ENCODE results near the gene TENM4. TPM values are rescaled to one million over a fixed set of nuclear protein-coding genes. Genes with fewer than 3 reads are reported as not detected.
"Not testable (repeated sequence)": the region's sequence is repeated elsewhere in the genome, so short reads cannot be mapped to it uniquely, and the experiment has no call there.

The TENM4 gene
- total RNA-seq, 1 donor from 2014 or later, result 7.3 TPM

DNA sequence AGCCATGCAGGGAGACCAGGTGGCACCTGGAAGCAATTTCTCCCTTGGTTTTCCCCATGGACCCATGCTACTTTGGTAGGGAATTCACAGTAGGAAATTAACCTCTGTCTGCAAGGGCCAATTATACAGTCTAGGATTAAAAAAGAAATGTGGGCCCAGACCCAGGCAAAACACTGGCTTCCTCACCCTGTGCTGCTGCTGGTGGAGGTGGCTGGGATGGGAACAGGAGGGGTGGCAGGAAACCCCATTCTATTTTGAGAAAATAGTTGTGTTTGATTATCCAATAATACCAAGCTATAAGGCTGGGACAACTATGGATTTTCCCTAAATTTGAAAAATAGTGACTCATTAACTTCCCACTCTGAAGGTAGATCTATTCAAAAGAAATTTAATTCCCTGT, 449.1 kb downstream of the TENM4 start:
- DNase-seq (ENCODE audit: extremely low read depth, low read depth, low spot score), result no peak

GRCh38 chr11:78990261-78990660, 450.6 kb downstream of the TENM4 start:
- DNase-seq (ENCODE audit: extremely low read depth, low read depth, low spot score), result no peak

DNA sequence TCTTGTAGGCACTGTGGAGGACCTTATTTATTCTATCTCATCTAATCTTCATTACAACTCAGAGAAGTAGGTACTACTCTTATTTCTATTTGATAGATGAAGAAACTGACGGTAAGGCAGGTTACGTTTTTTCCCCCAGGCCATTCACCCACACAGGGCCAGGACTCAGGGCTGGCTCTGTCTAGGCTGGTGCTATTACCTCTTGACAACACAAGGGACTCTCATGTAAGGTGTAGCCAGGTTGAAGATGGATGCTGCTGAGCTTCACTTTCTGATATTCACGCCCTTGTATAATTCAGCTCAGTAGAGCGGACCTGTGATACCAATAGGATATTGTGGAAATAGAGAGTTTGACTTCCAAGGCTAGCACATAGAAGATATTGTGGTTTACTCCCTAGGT, 453.1 kb downstream of the TENM4 start:
- DNase-seq (ENCODE audit: extremely low read depth, low read depth, low spot score), result no peak

- DNase-seq (ENCODE audit: extremely low read depth, low read depth, low spot score), result no peak
Observed at GRCh38 chr11:78986305-78986704, 454.5 kb downstream of the TENM4 start.

DNA sequence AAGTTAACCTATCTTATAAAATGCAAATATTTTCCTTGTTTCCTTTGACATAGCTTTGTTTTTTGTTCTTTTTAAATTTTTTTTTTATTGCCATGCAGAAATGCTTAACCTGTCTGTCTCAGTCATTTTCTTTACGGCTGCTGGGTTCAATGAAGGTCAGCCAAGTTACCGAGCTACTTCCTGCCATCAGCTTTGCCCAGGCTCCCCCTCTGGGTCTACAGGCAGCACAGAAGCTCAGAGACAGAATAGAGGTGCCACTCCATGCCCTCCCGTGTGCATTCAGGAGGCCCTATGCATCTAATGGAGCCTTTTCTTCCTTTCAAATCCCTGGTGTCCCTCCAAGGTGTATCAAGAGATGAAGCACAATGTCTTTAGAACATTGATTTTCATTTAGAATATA, 455.2 kb downstream of the TENM4 start:
- no peak for DNase-seq (ENCODE audit: extremely low read depth, low read depth, low spot score)

DNA sequence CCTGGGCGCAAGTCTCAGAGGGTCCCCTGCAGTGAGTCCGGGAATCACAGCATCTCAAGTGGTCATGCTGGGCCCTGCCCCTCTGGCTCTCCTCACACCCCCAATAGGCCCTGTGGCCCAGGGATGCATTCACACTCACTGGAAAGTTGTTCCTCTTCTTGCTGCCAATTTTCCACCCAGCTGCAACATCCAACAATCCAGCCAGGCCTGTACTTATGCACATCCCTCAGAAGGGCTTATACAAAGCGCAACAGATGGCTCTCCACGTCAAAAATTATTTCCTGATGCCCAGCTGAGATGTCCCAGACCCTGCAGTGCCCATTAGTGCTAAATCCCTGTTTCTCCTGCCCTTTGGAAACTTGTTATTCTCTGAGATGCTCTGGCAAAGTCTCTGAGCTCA, 458.4 kb downstream of the TENM4 start:
- DNase-seq (ENCODE audit: extremely low read depth, low read depth, low spot score), result no peak

- DNase-seq (ENCODE audit: extremely low read depth, low read depth, low spot score), result no peak
Observed at GRCh38 chr11:78981153-78981552, 459.7 kb downstream of the TENM4 start.

DNA sequence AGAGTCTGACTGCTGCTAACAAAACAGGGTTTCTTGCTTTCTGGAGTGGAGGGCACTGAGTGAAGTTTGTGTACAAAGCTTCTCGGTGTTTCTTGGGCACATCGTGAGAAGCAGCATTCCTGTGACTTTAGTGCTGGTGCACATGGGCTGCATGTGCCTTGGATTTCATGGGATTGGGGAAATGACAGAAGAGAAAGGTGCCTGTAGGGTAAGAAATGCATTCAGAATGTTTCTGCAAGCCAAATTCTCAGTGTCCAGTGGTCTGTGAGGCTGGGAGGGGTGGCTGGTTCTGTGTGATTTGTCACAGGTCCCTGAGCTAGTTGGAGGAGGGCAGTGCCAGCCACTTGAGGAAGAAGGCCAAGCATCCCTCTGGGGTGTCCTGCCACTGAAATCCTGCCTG, 462.0 kb downstream of the TENM4 start:
- no peak for DNase-seq (ENCODE audit: extremely low read depth, low read depth, low spot score)

GRCh38 chr11:78977848-78978247, 463.0 kb downstream of the TENM4 start:
- DNase-seq (ENCODE audit: extremely low read depth, low read depth, low spot score), result not testable (repeated sequence)

DNA sequence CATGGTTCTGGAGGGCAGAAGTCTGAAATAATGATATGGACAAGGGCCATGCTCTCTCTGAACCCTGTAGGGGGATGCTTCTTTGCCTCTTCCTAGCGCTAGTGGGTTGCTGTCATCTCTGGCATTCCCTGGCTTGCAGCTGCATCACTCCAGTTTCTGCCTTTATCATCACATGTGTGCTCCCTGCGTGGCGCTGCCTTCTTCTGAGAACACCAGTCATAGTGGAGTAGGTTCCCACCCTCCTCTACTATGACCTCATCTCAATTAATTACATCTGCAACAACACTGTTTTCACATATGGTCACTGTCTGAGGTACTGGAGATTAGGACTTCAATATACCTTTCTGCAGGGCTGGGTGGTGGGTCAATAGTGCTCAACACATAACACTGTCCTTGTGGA, 463.8 kb downstream of the TENM4 start:
- no peak for DNase-seq (ENCODE audit: extremely low read depth, low read depth, low spot score)

- no peak for DNase-seq (ENCODE audit: extremely low read depth, low read depth, low spot score)
Observed at GRCh38 chr11:78975081-78975480, 465.7 kb downstream of the TENM4 start.

- no peak for DNase-seq (ENCODE audit: extremely low read depth, low read depth, low spot score)
Observed at GRCh38 chr11:78973876-78974275, 467.0 kb downstream of the TENM4 start.

- DNase-seq (ENCODE audit: extremely low read depth, low read depth, low spot score), result no peak
Observed at GRCh38 chr11:78972590-78972989, 468.2 kb downstream of the TENM4 start.

GRCh38 chr11:78972177-78972576, 468.7 kb downstream of the TENM4 start:
- DNase-seq (ENCODE audit: extremely low read depth, low read depth, low spot score), result no peak

DNA sequence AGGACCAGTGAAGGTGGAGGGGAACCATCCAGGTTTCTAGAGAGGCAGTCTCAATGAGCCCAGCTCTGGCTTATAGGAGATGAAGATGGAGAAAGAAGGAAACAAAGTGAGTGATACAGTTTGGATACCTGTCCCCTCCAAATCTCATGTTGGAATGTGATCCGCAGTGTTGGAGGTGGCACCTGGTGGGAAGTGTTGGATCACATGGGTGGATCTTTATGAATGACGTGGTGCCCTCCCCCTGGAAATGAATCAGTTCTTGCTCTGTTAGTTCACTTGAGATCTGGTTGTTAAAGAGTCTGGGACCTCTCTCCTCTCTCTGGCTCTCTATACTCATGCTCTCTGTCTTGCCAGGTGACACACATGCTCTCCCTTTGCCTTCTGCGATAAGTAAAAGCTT, 473.0 kb downstream of the TENM4 start:
- DNase-seq (ENCODE audit: extremely low read depth, low read depth, low spot score), result no peak

GRCh38 chr11:78965432-78965831, 475.4 kb downstream of the TENM4 start:
- no peak for DNase-seq (ENCODE audit: extremely low read depth, low read depth, low spot score)

DNA sequence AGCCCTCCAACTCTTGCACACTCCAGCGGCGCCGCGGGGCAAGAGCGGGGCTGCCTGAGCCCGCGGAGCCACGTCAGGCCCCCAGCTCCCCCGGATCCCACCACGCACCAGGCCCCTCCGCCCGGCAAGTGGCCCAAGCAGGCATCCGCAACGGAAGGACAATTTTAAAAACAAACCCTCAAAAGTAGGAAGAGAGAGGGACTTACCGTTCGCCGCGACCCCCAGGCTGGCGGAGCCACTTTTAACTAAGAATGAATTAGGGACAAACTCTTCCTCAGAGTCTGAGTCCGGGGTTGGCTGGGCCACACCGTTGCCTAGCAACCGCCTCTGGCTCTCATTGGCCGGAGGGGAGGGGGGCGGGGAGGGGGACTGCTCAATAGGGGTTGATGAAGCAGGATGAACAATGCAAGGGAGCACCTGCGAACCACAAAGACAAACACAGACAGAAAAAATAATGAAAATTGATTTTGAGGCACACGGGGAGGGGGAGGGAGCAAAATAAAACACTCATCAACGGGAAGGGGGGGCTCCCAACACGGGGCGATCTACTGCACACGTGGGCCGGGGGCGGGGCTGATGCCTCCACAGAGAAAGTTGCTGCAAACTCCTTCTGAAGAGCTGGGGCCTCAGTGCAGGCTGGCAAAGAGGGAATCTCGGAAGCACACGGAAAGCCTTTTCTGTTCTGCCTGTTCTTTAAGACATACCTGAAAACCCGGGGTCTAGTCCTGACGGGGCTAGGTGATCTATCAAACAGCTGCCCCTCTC, 478.7 kb downstream of the TENM4 start:
- DNase-seq (ENCODE audit: extremely low read depth, low read depth, low spot score), result no peak

DNA sequence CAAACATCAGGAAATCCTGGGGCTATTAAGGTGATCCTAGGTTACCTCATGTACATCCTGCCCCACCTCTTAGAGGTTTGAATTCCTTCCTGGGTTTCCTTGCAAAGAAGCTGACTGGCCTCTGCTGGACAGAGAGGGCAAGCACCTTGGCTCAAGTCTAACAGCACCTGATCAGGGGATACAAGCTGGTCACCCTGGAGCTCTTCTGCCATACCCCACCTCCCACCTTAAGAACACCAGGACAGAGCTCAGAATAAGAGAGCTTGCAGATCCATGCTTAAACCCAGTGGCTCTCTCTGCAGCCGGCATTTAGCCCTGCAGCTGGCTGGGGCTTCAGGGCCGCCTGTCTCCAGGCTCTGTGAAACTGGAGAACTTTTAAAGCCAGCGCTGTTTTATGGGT, 479.6 kb downstream of the TENM4 start:
- peak; percentile 9 for DNase-seq (ENCODE audit: extremely low read depth, low read depth, low spot score)

- no peak for DNase-seq (ENCODE audit: extremely low read depth, low read depth, low spot score)
Observed at GRCh38 chr11:78958444-78958843, 482.4 kb downstream of the TENM4 start.

- no peak for DNase-seq (ENCODE audit: extremely low read depth, low read depth, low spot score)
Observed at GRCh38 chr11:78957476-78958245, 483.2 kb downstream of the TENM4 start.

- no peak for DNase-seq (ENCODE audit: extremely low read depth, low read depth, low spot score)
Observed at GRCh38 chr11:78954696-78955095, 486.1 kb downstream of the TENM4 start.

GRCh38 chr11:78954261-78954660, 486.6 kb downstream of the TENM4 start:
- DNase-seq (ENCODE audit: extremely low read depth, low read depth, low spot score), result no peak

Measured in glomerular endothelial cell (primary cell).